Stimulated activated CD8-positive, alpha-beta memory T cell treated with anti-CD3 and anti-CD28 coated beads, Interleukin-15, amount 100 ng/mL, for 24 hours (primary cell): Measurements from ENCODE around the gene CLEC9A.
"Not testable (repeated sequence)": the region's sequence is repeated elsewhere in the genome, so short reads cannot be mapped to it uniquely, and the experiment has no call there.

Source experiments
- DNase-seq: peaks from one replicate; pipeline ENCODE4 v3.0.0-alpha.2; 2020; ENCODE audit warnings: low read depth

The CLEC9A gene

GRCh38 chr12:10030446-10030845 lies at the start of gene CLEC9A:
CLEC9A (plus strand) TSS chr12:10030682; CDS start chr12:10052688, 22,006 bp downstream.
- no peak for DNase-seq

DNA sequence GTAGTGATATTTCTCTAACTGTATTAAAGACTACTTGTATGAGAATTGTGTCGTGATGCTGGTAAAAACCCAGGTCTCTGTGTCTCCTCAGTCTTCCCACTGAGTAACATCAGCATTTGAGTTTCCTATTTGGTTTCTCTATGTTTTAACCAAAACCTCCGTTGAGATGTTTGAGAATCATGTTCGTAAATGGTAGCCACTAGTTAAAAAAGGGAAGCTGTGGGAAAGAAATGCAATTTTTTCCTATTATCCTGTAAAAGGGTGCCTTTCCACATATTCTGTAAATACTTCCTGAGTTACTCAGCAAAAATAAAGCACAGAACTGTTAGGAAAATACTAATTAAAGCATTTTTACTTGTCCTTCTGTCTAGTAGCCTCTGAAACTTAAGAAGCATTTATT lies 38.6 kb upstream of the CLEC9A start:
- no peak for DNase-seq

- DNase-seq = no peak
These were observed 38.2 kb upstream of the CLEC9A start for GRCh38 chr12:9992296-9992695.

- no peak for DNase-seq
These were observed 31.5 kb upstream of the CLEC9A start, which contains the start of gene CLEC1B for GRCh38 chr12:9999016-9999415. CLEC1B (minus strand) TSS chr12:9999121; CDS start chr12:9999100, 21 bp downstream.

DNA sequence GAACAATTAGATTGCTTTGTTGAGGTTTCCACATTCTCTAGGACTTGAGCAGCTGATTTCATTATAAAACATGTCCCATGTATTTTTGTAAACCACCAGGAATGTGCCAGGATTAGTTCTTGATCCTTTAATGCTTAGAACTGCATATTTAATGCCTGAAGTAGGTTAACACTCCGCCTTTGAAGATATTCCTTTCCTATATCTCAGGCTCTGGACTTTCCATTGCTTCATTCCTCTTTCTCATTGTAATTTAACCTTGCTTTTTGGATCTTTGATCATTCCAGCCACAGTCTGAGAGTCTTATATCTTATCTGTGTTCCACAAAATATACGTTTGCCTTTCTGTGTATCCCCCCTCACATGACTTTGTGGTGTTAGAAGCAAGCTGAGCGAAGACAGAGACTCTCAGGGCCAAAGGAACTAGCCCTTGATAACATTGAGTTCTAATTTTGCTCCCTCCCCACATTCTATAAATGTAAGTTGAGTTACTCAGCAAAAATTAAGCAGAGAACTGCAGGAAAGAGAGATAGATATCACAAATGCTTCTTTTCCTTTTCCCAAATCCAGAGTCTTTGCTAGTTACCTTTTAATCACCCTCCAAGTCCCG lies 29.2 kb upstream of the CLEC9A start:
- no peak for DNase-seq

DNA sequence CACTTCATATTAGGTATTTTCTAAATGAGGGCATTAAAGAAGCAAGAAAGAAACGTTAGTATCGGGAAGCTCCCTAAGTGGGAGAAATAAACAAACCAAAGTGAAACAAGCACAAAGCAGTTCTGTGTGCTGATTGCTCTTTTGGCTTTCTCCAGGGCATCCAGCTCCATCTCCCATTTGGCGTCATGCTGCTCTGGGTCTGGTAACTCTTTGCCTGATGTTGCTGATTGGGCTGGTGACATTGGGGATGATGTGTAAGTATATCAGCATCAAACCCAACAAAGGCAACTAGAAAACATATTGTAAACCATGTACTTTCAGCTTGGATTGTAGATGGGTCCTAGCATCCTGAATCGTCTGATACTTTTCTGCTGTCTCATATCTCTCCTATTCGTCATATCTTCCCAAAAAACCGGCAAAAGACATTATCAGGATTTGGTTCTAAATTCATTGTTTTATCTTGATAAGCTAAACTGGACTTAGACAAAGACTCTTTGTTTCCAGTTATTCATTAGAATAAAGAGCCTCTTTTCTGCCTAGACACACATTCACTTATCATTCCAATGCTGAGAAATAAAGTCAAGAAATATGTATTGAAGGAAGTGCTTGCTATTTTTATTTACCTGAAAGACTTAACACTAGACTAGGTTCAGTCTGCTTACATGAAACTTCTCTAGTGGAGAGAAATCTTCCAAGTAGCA lies 17.7 kb upstream of the CLEC9A start:
- DNase-seq = no peak

- no peak for DNase-seq
These were observed 15.0 kb upstream of the CLEC9A start for GRCh38 chr12:10015450-10015849.

- DNase-seq = no peak
These were observed 13.6 kb upstream of the CLEC9A start for GRCh38 chr12:10016881-10017280.

GRCh38 chr12:10018386-10018785 lies 12.1 kb upstream of the CLEC9A start:
- no peak for DNase-seq

- no peak for DNase-seq
These were observed 9.1 kb upstream of the CLEC9A start for GRCh38 chr12:10021342-10021741.

- DNase-seq = no peak
These were observed 5.2 kb upstream of the CLEC9A start for GRCh38 chr12:10025236-10025635.

- not testable (repeated sequence) for DNase-seq
These were observed 3.8 kb upstream of the CLEC9A start for GRCh38 chr12:10026666-10027065.

DNA sequence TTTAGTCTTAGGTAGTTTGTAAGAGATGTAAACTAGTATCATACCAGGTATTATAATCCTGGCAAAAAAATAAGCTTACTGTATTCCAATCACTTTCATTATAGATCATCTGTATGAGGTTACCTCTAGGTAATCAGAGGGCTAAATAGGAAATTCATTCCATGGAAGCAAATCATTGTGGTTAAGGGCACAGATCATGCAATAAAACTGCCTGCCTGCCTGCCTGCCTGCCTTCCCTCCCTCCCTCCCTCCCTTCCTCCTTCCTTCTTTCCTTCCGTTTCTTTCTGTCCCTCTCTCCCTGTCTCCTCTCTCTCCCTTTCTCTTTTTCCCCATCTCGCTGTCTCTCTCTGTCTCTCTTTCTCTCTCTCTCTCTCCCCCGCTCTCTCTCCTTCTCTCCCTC lies 3.2 kb upstream of the CLEC9A start:
- no peak for DNase-seq

DNA sequence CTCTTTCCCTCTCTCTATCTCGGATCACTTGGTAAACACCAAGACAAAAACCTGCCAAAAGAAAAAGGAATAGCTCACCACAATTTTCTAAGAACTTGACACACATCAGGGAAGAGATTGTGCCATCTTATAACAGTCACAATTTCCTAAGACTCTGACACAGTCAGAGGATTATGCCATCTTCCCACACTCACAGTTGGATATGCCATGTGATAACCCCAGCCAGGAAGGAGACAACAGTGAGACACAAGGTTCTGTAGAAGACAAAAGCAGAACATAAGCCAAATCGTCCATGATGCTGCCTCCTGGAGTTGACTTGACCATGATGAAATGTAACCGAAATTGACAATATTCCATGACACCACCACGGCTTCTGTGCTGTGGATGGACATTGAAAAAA lies 2.8 kb upstream of the CLEC9A start:
- DNase-seq = no peak

GRCh38 chr12:10031321-10031720 lies 839 bp downstream of the CLEC9A start:
- no peak for DNase-seq

DNA sequence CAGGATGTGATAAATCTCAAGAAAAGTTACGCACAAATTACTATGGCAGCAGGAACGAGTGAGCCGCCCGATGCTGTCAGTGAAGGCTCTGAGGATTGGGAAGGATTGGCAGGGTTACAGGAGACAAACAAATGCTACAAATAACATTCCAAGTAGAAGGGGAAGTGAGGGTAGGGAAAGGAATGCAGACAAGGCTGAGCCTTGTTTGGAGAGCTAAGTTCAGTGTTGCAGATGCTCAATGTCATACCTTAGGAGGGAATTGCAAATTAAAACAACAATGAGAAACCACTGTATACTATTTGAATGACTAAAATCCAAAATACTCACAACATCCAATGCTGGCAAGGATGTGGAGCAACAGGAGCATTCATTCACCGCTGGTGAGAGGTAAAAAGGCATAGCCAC lies 1.3 kb downstream of the CLEC9A start:
- no peak for DNase-seq

- DNase-seq = no peak
These were observed 3.5 kb downstream of the CLEC9A start for GRCh38 chr12:10033783-10034545.

DNA sequence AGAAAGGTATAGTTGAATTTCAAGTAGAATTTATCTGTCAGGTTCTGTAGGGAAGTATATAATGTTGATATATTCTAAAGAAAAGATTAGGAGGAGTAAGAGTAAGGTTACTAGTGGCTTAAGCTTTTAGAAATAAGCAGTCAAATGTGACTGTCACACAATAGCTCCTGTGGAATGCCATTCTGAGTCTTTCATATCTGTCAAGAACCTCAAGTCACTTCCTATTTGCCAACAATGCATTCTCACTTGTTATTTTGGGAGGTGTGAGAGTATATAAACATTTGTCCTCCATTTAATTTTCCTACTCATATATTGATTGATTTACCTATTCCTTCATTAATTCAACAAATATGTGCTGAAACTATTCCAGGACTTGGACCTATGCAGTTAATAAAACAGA lies 11.7 kb downstream of the CLEC9A start:
- DNase-seq = no peak

DNA sequence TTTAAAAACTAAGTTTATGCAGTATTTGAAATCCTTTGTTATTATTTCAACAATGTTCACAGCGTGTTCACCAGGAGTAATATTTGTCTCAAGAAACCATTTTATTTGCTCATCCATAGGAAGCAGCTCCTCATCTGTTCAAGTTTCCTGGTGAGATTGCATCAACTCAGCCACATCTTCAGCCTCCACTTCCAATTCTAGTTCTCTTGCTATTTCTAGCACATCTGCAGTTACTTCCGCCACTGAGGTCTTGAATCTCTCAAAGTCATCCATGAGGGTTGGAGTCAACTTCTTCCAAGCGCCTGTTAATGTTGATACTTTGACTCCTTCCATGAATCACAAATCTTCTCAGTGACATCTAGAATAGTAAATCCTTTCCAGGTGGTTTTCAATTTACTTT lies 18.0 kb downstream of the CLEC9A start:
- no peak for DNase-seq

DNA sequence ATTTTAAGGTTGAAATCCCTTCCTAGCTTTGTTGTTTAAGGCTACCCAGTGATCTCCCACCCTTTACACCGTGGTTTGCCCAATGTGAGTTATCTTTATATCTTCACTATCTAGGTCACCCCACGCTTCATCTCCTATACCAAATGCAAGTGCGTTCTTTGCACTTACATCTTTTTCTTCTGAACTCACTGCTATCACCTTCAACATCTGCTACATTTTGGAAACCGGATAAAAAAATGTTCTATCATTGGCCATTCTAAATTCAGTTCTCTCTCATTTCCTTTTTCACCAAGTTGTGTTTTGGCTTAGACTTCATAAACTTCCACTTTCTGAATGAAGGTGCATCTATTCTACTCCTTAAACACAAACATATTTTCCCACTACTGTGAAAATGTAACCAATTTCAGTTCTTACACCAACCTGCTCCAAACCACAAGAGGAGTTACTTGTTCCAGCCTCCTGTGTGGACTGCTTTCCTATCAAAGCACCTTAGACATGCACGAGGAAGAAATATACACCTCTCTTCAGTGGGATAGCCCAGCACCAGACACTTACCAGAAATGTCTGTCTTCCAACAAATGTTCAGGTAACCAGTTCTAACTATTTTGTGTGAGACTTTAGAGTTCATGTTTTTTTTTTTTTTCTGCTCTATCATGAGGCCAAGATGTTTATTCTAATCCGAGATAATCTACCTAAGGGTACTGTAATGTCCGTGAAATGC lies 21.9 kb downstream of the CLEC9A start:
- DNase-seq = no peak

- no peak for DNase-seq
These were observed 27.9 kb downstream of the CLEC9A start for GRCh38 chr12:10058387-10058786.

DNA sequence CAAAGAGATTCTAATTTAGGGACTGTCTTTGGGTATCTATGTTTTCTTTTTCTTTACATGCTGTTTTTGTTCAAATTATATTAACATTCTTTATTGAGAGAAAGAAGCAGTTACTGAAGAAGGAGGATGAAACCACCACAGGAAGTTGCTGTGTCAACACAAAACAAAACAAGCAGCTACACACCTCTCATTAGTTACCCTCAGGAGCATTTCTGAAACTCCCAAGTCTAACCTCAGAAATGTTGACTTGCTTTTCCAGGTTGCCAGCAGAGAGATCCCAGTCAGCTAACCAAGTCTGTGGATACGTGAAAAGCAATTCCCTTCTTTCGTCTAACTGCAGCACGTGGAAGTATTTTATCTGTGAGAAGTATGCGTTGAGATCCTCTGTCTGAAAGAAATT lies 34.8 kb downstream of the CLEC9A start:
- DNase-seq = no peak
